Dedifferentiated amniotic fluid mesenchymal stem cell (primary cell): ENCODE data around the gene GNPDA1.

Experiments
- DNase-seq: peaks from one replicate; pipeline ENCODE4 v3.0.0-alpha.2; 2016; ENCODE audit errors: extremely low spot score

The GNPDA1 gene

GRCh38 chr5:141954194-141954593 lies 58.6 kb downstream of the GNPDA1 start:
- no peak for DNase-seq

DNA sequence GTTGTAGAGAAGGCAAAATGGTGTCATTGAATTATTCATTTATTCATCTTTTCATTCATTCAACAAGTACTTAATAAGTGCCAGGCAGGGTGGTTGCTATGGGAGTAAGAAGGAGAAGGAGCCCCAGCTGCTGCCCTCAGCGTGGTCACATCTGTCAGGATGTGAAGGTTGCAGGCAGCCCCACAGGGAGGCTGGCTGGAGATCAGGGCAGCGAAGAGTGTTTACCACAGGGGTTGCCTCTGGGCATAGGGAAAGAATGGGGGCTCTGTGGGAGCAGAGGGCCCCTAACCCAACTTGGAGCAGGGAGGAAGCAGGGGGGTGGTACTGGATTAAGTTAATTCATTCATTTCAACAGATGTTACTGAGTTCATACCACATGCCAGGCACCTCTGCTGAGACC lies 60.8 kb downstream of the GNPDA1 start:
- DNase-seq: no peak

- DNase-seq: no peak
Observed at GRCh38 chr5:141951332-141951781, 61.5 kb downstream of the GNPDA1 start.
